ENCODE data around the gene CRX. TPM values are rescaled to one million over a fixed set of nuclear protein-coding genes. Genes with fewer than 3 reads are reported as not detected.
"Not testable (repeated sequence)": the region's sequence is repeated elsewhere in the genome, so short reads cannot be mapped to it uniquely, and the experiment has no call there.

The CRX gene
- total RNA-seq, 4 donors from 2014 or later: not detected

DNA sequence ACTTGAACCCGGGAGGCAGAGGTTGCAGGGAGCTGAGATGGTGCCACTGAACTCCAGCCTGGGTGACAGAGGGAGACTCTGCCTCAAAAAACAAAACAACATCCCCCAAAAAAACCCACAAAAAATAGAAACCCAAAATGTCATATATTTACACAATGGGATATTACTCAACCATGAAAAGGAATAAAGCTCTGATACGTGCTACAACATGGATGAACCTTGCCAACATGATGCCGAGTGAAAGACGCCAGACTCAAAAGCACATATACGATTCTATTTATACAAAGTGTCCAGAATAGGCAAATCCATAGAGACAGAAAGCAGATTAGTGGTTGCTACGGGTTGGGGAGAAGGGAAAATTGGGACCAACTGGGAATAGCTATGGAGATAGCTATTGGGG is 15.3 kb upstream of the CRX start:
- Histone ChIP-seq H3K27ac (no peak overlapping the region), H3K36me3 (no peaks in the 10 kb centered on the region), H3K27me3 (no peaks in the 10 kb centered on the region), H3K4me1 (no peaks in the 10 kb centered on the region), H3K4me3 (no peak overlapping the region), H3K9me3 (no peaks in the 10 kb centered on the region)
- TF ChIP-seq POLR2A (IDR thresholded peaks at IDR 0.05) (no peak), POLR2AphosphoS5 (IDR thresholded peaks at IDR 0.05) (no peak), EP300 (IDR thresholded peaks at IDR 0.05) (no peak)
- TF ChIP-seq, protein P1, sequence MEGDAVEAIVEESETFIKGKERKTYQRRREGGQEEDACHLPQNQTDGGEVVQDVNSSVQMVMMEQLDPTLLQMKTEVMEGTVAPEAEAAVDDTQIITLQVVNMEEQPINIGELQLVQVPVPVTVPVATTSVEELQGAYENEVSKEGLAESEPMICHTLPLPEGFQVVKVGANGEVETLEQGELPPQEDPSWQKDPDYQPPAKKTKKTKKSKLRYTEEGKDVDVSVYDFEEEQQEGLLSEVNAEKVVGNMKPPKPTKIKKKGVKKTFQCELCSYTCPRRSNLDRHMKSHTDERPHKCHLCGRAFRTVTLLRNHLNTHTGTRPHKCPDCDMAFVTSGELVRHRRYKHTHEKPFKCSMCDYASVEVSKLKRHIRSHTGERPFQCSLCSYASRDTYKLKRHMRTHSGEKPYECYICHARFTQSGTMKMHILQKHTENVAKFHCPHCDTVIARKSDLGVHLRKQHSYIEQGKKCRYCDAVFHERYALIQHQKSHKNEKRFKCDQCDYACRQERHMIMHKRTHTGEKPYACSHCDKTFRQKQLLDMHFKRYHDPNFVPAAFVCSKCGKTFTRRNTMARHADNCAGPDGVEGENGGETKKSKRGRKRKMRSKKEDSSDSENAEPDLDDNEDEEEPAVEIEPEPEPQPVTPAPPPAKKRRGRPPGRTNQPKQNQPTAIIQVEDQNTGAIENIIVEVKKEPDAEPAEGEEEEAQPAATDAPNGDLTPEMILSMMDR (IDR thresholded peaks at IDR 0.05): no peak
- no peak for ATAC-seq
- whole genome bisulfite sequencing, 2 donors (ENCODE audit: low coverage in 1 of 2): 58 to 88% methylated on average over 5 to 6 of the region's 6 CpGs

DNA sequence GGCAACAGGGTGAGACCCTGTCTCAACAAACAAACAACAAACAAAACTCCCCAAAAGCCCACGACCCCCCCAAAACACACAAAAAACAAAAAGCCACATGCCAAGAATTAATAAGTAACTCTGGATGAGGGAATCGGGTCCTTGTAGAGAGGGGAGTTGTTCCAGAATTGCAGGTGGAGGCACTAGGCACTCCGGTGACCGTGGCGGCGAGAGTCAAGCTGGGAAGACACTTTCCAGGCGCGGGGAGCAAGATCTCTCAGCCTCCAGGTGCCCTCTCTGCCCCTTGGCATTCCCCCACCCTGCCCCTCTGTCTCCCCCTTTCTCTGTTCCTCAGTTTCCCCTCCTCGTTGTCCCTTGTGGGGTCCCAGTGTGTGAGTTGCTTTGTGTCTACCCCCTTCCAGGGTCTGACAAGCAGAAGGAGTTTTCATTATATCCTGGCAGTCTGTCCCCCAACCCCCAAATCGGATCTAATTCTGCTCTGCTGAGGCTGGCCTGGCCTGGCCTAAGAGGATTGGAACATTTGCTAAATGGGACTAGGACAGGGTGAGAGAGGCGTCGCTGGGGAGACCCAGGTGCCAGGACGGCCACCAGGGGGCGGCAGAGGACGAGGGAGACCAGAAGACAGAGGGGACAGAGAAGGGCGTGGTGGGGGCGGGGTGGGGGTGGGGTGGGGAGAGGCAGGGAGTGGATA is 8.3 kb upstream of the CRX start:
- no peak overlapping the region for H3K4me3 ChIP-seq
- TF ChIP-seq POLR2AphosphoS5 (IDR thresholded peaks at IDR 0.05) (no peak), POLR2A (IDR thresholded peaks at IDR 0.05) (no peak)
- TF ChIP-seq, protein P1 (IDR thresholded peaks at IDR 0.05): peak in 3 of 4 experiments; percentile 28 to 74 (median 39)
- 22 to 79% methylated on average over 7 to 10 of the region's 17 CpGs for WGBS, 2 donors (ENCODE audit: low coverage in 1 of 2)
- peaks cover 15% of the 10 kb centered on the region for H3K27me3 ChIP-seq
- no peak overlapping the region for H3K27ac ChIP-seq
- H3K9me3 ChIP-seq: no peaks in the 10 kb centered on the region
- peak; percentile 58 for ATAC-seq
- no peaks in the 10 kb centered on the region for H3K36me3 ChIP-seq
- no peaks in the 10 kb centered on the region for H3K4me1 ChIP-seq

DNA sequence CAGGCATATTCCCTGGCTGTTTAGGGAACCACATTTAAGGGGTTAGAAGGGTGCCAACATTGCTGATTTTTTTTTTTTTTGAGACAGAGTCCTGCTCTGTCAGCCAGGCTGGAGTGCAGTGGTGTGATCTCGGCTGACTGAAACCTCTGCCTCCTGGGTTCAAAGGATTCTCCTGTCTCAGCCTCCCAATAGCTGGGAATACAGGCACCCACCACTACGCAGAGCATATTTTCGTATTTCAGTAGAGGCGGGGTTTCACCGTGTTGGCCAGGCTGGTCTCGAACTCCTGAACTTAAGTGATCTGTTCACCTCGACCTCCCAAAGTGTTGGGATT is 7.8 kb upstream of the CRX start:
- 50 to 58% methylated on average over 2 to 6 of the region's 7 CpGs for WGBS, 2 donors (ENCODE audit: low coverage in 1 of 2)
- TF ChIP-seq POLR2A (IDR thresholded peaks at IDR 0.05): no peak
- no peak for TF ChIP-seq POLR2AphosphoS5 (IDR thresholded peaks at IDR 0.05)
- TF ChIP-seq, protein P1 (IDR thresholded peaks at IDR 0.05): no peak
- Histone ChIP-seq H3K27ac (no peak overlapping the region), H3K4me3 (no peak overlapping the region), H3K27me3 (peaks cover 20% of the 10 kb centered on the region), H3K9me3 (no peaks in the 10 kb centered on the region), H3K36me3 (no peaks in the 10 kb centered on the region), H3K4me1 (no peaks in the 10 kb centered on the region)
- ATAC-seq: no peak

DNA sequence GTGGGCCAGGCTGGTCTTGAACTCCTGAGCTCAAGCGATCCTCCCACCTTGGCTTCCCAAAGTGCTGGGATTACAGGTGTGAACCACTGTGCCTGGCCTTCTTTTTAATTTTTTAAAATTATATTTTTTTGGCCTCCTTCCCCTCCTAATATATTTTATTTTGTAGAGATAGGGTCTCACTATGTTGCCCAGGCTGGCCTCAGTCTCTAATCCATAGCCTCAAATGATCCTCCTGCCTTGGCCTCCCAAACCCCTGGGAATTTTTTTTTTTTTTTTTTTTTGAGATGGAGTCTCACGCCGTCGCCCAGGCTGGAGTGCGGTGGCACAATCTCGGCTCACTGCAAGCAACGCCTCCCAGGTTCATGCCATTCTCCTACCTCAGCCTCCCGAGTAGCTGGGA is 5.5 kb upstream of the CRX start:
- not testable (repeated sequence) for H3K4me3 ChIP-seq, H3K9me3 ChIP-seq, H3K27ac ChIP-seq, H3K4me1 ChIP-seq, ATAC-seq, H3K36me3 ChIP-seq
- H3K27me3 ChIP-seq: peaks cover 43% of the 10 kb centered on the region
- WGBS, 2 donors (ENCODE audit: low coverage in 1 of 2): 100% methylated on average over 1 of the region's 8 CpGs; no CpG with 5 or more reads in 1 of the 2 donors

DNA sequence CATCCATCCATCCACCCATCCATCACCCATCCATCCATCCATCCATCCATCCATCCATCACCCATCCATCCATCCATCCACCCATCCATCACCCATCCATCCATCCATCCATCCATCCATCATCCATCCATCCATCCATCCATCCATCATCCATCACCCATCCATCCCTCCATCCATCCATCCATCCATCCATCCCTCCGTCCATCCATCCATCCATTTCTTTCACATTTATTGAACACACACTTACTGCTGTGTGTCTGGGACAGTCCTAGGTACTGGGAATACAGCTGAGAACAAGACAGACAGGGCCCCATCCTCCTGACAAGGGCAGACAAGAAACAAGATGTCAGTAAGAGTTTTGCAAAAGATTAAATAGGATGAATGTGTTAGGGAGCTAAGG is 3.5 kb upstream of the CRX start:
- 83 to 88% methylated on average over 1 of the region's 1 CpG for WGBS, 2 donors (ENCODE audit: low coverage in 1 of 2)
- H3K9me3 ChIP-seq, H3K36me3 ChIP-seq, H3K4me1 ChIP-seq, ATAC-seq, H3K27ac ChIP-seq, H3K4me3 ChIP-seq: not testable (repeated sequence)
- H3K27me3 ChIP-seq: peaks cover 57% of the 10 kb centered on the region

DNA sequence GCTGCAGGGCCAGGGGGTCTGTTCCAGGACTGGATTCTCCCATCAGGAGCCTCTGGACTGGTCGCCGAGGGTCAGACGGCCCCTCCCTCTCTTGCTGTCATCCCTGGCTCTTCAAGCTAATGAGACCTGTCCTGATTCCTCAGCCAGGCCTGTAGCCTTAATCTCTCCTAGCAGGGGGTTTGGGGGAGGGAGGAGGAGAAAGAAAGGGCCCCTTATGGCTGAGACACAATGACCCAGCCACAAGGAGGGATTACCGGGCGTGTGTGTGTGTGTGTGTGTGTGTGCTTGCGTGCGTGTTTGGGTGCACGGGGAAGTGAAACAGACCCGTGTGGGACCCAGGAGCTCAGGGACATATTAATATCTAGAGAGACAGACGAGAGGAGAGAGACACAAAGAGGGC is 1.9 kb upstream of the CRX start:
- no peak overlapping the region for H3K27ac ChIP-seq
- TF ChIP-seq POLR2A (IDR thresholded peaks at IDR 0.05) (no peak), EP300 (IDR thresholded peaks at IDR 0.05) (no peak), POLR2AphosphoS5 (IDR thresholded peaks at IDR 0.05) (no peak)
- TF ChIP-seq, protein P1 (IDR thresholded peaks at IDR 0.05): no peak
- H3K4me1 ChIP-seq: no peaks in the 10 kb centered on the region
- no peak for ATAC-seq
- H3K9me3 ChIP-seq: no peaks in the 10 kb centered on the region
- no peak overlapping the region for H3K4me3 ChIP-seq
- no peaks in the 10 kb centered on the region for H3K36me3 ChIP-seq
- H3K27me3 ChIP-seq: peaks cover 59% of the 10 kb centered on the region
- 0 to 16% methylated on average over 1 to 9 of the region's 10 CpGs for WGBS, 2 donors (ENCODE audit: low coverage in 1 of 2)
